CD4-positive, alpha-beta T cell treated with Interleukin-12 subunit alpha and Interleukin-12 subunit beta, for 1 hour (primary cell): Measurements from ENCODE around the gene COP1.
"Not testable (repeated sequence)": the region's sequence is repeated elsewhere in the genome, so short reads cannot be mapped to it uniquely, and the experiment has no call there.

Experiments
- DNase-seq: peaks from one replicate; pipeline ENCODE4 v3.0.0-alpha.2; 2020

Gene COP1

DNA sequence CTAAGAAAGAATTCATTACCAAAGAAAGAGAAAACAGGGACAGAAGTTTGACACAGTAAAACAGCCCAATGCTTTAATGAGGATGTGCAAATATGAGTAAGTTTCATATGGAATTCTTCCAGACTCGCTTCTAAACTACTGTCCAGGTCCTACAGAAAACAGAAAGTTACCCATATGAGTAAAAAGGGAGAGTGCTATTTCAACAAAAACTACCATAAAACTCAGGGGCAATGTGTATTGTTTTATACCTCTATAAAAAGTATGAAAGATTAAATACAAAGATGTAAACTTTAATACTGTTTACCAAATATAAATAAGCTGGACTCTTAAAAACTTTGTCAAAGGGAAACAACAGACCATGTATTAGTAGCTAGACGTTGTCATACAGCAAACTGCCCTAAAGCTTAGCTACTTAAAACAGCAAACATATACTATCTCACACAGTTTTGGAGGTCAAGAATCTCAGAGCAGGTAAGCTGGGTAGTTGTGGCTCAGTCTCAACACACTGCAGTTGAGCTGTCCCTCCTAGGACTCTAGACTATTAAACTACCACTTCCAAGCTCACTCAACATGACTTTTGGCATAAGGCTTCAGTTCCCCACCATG is 174.9 kb downstream of the COP1 start:
- DNase-seq: no peak

DNA sequence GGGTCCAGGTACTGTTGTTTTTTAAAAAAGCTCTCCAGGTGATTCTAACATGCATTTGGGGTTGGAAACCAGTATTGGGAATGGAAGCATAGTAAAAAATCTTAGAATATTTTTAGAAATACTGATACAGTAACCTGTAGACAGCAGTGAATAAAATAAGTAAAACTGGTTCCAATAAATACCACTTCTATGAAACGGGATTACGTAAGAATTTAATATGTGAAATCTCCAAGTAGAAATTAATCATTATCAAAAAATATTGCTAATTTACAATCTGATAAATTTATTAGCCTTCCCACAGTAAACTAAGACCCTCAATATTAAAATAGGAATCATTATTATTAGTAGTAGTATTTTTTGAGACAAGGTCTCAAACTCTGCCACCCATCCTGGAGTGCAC is 177.5 kb downstream of the COP1 start:
- no peak for DNase-seq

DNA sequence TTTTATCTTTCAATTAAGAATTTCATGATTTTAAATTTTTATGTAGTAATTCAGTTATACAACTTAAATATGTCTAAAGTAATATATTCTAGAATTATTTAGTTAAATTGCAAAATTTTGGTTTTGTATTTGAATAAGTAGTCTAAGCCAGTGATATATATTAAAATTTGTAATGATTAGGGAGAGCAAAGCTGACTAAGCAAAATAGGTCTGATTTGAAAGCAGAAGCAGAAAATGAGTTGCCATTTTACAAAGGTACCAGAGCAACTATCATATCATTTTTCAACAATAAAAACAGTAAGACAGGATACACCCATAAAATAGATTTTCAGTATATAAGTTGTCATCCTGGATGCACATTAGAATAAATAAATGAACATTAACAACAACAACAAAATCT is 177.9 kb downstream of the COP1 start:
- DNase-seq: no peak

DNA sequence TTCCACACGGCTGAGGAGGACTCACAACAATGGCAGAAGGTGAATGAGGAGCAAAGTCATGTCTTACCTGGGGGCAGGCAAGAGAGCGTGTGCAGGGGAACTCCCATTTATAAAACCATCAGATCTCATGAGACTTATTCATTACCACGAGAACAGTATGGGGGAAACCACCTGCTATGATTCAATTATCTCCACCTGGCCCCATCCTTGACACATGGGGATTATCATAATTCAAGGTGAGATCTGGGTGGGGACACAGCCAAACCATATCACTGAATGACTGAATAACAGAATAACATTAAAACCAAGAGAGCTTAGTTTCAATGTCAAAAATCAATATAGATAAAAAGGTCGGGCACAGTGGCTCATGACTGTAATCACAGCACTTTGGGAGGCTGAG is 179.2 kb downstream of the COP1 start:
- not testable (repeated sequence) for DNase-seq

DNA sequence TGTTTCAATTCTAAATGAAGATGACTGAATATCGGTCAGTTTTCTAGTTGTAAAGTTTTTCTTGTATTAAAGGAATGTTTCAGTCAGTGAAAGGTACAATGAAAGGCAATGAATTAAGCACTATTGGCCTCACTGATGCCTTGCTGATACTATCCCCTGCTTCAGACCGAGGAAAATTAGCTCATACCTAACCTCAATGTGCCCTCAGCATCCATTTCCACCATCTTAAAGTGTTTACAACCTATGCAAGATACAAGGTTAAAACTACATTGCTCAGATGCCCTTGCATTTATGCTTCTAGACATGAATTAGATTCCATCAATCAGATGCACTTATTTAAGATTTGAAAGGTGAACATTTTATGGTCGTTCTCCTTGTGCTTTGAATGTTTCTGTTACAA is 184.5 kb downstream of the COP1 start:
- DNase-seq: no peak

DNA sequence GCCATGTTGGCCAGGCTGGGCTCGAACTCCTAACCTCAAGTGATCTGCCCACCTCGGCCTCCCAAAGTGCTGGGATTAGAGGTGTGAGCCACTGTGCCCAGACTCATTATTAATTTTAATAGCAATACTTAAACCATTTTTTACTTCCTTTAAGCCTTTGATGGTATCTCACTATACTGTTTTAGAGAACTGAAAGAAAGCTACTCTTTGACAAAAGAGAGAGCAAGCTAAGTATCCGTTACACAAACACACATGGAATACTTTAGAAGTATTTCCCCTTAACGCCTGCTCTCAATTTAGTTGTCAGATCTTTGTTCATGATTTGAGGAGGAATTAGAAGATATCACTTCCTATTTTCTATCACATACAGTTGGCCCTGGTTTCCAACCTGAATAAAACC is 189.4 kb downstream of the COP1 start:
- no peak for DNase-seq

DNA sequence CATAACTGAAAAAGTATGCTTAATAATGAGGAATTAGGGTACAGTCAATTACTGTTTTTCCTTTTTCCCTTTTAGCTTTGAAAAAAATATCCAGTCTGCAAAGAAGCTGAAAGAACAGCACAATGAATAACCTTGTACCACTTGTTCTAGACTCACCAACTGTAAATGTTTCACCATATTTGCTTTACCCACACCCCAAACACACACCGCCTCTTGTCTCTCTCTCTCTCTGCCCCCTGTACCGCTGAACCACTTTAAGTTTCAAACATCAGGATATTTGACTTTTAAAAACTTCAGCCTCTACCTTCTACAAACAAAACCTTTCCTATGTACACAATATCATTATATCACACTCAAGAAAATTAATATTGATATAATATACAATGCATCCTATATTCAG is 197.1 kb downstream of the COP1 start:
- DNase-seq: no peak

DNA sequence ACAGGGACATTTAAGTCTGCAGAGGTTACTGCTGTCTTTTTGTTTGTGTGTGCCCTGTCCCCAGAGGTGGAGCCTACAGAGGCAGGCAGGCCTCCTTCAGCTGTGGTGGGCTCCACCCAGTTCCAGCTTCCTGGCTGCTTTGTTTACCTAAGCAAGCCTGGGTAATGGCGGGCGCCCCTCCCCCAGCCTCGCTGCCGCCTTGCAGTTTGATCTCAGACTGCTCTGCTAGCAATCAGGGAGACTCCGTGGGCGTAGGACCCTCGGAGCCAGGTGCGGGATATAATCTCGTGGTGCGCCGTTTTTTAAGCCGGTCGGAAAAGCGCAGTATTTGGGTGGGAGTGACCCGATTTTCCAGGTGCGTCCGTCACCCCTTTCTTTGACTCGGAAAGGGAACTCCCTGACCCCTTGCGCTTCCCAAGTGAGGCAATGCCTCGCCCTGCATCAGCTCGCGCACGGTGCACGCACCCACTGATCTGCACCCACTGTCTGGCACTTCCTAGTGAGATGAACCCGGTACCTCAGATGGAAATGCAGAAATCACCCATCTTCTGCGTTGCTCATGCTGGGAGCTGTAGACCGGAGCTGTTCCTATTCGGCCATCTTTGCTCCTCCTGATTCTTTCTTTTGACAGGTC is 199.2 kb downstream of the COP1 start:
- not testable (repeated sequence) for DNase-seq

DNA sequence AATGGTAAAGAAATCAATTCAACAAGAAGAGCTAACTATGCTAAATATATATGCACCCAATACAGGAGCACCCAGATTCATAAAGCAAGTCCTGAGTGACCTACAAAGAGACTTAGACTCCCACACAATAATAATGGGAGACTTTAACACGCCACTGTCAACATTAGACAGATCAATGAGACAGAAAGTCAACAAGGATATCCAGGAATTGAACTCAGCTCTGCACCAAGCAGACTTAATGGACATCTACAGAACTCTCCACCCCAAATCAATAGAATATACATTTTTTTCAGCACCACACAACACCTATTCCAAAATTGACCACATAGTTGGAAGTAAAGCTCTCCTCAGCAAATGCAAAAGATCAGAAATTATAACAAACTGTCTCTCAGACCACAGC is 212.4 kb downstream of the COP1 start:
- not testable (repeated sequence) for DNase-seq

DNA sequence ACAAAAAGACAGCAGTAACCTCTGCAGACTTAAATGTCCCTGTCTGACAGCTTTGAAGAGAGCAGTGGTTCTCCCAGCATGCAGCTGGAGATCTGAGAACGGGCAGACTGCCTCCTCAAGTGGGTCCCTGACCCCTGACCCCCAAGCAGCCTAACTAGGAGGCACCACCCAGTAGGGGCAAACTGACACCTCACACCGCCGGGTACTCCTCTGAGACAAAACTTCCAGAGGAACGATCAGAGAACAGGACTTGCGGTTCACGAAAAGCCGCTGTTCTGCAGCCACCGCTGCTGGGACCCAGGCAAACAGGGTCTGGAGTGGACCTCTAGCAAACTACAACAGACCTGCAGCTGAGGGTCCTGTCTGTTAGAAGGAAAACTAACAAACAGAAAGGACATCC is 214.3 kb downstream of the COP1 start:
- DNase-seq: not testable (repeated sequence)

DNA sequence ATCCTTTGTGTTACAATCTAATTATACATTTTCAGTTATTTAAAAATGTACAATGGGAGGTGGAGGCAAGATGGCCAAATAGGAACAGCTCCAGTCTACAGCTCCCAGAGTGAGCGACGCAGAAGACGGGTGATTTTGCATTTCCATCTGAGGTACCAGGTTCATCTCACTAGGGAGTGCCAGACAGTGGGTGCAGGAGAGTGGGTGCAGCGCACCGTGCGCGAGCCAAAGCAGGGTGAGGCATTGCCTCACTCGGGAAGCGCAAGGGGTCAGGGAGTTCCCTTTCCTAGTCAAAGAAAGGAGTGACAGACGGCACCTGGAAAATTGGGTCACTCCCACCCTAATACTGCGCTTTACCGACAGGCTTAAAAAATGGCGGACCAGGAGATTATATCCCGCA is 214.9 kb downstream of the COP1 start:
- not testable (repeated sequence) for DNase-seq

DNA sequence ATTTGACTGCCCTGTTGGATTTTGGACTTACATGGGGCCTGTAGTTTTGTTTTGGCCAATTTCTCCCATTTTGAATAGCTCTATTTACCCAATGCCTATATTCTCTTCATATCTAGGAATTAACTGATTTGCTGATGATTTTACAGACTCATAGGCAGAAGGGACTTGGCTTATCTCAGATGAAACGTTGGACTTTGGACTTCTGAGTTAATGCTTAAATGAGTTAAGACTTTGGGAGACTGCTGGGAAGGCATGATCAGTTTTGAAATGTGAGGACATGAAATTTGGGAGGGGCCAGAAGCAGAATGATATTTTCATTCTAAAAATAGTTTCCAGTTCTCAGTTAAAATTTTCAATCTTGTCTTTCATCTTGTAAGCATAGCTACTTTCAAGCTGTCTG is 222.3 kb downstream of the COP1 start:
- DNase-seq: no peak

DNA sequence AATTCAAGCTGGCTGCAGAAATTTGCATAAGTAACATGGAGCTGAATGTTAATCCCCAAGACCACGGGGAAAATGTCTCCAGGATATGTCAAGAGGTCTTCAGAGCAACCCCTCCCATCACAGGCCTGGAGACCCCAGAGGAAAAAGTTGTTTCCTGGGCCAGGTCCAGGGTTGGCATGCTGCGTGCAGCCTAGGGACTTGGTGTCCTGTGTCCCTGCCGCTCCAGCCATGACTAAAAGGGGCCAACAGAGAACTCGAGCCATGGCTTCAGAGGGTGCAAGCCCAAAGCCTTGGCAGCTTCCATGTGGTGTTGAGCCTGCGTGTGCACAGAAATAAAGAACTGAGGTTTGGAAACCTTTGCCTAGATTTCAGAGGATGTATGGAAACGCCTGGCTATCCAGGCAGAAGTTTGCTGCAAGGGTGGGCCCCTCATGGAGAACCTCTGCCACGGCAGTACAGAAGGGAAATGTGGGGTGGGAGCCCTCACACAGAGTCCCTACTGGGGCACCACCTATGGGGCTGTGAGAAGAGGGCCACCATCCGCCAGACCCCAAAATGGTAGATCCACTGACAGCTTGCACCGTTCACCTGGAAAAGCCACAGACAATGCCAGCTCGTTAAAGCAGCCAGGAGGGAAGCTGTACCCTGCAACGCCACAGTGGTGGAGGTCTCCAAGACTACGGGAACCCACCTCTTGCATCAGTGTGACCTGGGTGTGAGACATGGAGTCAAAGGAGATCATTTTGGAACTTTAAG is 222.9 kb downstream of the COP1 start:
- no peak for DNase-seq

DNA sequence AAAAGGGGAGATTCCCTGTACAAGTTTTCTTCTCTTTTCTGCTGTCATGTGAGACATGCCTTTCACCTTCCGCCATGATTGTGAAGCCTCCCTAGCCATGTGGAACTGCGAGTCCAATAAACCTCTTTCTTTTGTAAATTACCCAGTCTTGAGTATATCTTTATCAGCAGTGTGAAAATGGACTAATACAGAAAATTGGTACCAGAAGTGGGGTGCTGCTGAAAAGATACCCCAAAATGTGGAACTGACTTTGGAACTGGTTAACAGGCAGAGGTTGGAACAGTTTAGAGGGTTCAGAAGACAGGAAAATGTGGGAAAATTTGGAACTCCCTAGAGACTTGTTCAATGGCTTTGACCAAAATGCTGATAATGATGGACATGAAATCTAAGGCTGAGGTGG is 223.7 kb downstream of the COP1 start:
- not testable (repeated sequence) for DNase-seq

DNA sequence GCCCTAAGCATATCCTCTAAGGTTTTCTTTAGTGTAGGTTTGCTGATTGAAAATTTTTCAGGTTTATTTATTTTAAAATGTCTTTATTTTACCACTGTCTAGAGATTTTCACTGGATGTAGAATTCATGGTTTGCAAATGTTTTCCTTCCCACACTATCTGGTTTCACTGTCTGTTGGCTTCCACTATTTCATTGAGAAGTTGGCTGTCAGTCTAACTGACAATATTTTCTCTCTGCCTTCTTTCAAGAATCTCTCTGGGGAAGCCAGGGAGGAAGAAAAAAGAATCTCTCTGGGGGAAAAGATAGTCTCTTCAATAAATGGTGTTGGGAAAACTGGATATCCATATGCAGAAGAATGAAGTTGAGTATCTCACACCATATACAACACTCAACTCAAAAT is 226.0 kb downstream of the COP1 start:
- DNase-seq: no peak

DNA sequence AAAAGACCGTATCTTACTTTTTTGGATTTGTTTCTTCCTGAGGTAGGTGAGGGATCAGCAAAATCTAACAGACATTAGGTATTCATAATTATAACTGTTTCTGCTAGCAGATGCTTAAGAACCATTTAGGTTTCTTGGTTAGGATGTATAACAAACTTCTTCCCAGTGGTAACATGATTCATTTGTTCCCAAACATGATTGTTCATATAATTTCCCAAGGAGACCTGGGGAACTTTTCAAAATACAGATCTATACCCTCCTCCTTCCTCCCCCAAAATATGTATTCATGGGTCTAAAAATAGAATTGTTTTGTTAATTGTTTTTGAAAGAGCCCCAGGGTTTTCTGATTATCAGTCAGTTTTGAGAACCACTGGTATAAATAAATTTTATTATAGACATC is 228.2 kb downstream of the COP1 start:
- no peak for DNase-seq

DNA sequence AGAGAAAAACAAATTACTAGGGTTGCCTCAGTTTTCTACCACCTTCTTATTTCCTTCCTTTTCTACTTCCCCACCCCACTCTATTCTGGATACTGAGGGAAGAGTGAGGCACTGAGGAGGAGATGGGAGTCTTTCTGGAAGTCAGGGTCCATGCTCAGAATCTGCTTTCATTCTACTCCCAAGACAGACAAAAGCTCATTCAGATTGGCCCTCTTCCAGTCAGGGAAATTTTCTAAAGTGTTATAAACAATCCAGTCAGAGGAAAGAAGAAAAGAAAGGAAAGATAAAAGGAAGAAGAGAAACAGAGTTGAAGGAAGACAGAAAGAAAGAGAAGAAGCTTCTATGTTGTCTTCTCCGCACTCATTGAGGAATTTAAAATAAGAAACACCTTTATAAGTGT is 228.6 kb downstream of the COP1 start:
- no peak for DNase-seq

DNA sequence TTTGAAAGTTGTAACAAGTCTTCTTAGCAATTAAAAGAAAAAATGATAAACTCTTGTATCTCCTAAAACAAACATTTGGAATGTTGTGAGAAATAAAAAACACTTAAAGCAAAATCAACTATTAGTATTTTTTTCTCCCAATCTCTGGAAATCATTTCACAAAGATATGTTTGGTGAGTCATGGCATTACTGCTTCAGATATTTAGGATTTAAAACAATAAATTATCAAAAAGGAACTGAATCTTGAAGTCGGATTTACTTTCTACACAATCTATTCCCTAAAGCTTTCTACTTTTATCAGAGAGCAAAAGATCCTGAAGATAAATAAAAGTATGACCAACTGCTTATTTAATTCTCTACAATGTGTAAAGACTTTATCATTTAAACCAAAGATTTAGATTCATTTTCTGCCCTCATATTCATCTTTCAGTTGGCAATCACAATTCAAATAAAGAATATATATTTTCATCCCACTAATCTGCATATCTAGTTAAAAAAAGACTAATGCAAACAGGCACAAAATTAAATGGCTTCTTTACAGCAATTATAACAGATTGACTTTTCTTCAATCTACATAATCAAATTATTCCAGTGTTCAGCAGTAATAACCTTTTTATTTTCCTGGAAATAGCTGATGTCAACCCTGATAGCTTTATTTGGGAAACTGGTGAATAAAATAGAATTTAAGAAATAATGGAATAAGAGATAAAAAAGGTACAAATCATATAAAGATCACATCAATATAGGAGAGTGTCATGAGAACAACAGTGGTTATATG is 230.0 kb downstream of the COP1 start:
- DNase-seq: no peak

DNA sequence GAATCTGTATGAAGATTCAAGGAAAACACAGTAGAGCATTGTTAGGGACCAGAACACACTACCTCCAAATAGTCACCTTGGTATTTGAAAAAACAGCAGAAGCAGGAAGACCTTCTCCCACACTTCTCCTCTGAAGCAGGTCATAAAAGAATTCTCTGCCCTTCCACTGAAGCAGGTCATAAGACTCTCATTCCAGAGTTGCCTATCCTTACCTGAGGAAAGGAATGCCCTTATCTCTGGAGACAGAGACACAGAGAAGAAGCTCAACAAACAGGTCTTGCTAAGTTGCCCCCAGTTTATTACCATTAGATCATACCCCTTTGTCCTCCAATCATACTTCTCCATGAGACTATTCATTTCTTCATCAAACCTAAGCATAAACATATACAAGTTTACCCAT is 237.9 kb downstream of the COP1 start:
- DNase-seq: no peak

DNA sequence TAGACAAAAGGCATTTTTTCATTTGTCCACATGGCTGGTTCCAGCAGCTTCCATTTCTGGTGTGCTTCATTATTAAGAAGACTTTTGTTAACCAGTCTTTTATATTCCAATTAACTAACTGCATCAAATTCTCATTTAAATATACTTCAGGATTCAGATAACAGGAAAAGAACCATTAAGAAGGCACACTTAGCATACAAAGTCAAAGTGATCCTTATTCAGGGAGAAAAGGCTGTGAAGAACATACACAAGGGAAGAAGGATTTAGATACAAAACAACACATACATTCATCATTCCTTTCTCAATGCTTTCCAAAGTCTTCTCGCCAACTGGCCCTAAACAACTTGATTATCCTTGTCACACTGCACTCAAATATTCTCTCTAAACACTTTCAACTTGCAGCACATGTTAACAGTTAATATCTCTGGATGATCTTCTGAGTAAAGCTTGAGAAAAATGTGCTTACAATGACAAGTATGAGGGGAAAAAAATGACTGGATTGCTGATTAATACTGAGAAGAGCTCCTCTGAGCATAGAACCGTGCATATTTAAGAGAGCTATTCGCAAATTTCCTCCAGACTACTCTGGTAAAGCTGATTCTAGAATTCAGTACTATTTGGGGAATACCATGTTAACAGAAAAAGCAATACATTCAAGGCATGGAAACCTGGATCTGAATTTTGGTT is 238.5 kb downstream of the COP1 start:
- no peak for DNase-seq

DNA sequence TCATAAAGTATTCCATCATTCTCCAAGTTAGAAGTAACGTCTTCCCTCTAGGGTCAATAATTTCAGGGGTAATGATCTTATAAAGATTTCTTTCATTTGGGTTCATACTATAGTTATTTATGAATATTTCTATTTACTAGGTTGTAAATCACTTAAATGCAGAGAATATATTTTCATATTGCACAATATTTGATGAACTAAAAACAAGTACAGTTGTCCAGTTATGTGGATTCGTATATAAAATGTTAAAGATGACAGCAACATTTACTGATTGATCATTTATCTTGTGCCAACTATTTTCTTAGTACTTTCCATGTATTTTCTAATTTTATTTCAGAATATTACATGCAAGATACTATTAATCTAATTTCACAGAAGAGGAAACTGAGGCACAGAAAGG is 243.3 kb downstream of the COP1 start:
- no peak for DNase-seq

DNA sequence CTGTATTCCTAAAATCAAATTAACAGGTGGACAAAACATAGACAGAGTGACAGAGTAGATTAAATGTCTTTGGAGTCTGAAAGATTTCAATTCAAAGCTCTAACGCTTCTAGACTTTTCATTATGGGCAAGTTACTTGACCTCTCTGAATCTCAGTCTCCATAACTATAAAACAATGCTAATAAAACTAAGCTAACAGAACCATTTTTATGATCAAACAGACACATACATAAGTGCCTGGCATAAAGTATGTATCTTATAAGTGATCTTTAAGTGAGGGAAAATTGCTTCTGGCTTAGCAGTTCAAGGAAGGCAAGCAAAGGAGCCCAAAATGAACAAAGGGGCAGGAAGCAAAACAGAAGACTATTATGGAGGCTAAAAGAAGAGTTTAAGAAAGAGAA is 246.9 kb downstream of the COP1 start:
- no peak for DNase-seq

DNA sequence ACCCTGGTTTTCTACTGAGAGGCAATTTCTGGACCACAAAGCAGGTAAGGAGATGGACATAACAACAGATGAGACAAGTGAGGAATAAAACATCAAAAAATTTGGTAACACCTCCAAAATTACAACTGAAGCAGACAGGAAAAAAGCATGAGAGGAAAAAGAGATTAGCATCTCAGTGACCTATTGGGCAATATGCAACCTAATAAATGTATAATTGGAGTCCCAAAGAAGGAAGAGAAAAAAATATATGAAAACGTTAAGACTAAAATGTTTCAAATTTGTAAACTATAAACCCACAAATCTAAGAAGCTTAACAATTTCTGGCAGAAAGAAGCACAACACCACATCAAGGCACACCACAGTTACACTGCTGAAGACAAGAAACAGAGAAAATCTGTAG is 255.5 kb downstream of the COP1 start:
- no peak for DNase-seq
